HG03439 (cell line): ENCODE results near the gene FYN.

Experiments
- ATAC-seq: cut with Tn5 transposase; IDR thresholded peaks from one replicate; pipeline ENCODE4 v1.9.1; 2021; ENCODE audit warnings: mild to moderate bottlenecking, moderate library complexity; ENCODE audit not compliant: unreplicated experiment

Gene FYN

DNA sequence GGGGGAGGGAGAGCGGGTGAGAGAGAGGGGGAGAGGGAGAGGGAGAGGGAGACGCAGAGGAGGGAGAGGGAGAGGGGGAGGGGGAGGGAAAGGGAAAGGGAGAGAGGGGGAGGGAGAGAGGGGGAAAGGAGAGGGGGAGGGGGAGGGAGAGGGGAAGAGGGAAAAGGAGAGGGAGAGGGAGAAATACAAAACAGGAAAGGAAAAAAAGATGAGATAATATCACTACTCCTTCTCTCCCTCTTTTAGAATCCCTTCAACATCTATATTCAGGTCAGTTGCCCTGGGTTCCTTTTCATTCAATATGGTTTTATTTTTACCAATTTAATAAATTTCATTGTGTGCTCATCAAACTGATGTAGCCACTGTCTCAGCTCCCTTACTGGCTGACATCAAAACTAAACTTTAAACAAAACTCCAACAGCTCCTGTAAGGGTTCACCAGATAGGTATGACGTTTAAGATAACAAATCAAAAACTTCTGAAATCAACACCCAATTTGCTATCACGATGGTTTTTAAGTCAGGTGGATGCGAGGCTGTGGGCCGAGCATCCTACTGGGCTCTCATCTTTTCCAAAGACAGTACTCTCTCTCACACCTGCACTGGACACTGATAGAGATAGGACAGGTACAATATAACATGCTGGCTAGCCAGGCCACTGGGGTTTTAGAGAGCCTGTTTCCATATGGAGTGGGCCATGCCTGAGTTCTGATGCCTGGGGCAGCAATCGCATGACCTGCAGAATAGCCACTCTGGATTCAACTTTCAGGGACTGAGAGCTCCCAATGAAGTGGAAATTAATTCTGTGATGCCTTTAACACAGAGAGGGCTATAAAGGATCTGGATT is 99.5 kb downstream of the FYN start:
- ATAC-seq = no peak

- no peak for ATAC-seq
Measured at GRCh38 chr6:111772381-111772780, 100.9 kb downstream of the FYN start.

DNA sequence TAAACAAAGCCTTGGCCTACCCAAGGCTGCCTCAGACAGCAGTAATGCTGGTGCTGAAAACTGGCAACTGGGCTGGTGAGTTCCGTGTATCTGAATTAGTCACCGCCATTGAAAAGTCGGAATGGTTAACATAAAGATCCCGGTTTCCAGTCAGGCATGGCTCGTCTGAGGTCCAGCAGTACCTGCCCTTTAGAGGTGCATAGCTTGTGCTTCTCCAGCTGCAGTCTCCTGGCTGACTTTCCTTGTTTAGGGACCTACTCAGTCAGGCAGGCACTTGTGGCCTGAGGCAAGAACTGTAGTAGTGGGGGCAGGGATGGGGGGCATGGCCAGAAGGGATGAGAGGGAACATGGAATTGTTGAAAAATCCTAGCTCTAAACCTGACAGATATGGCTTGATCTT is 101.6 kb downstream of the FYN start:
- no peak for ATAC-seq

DNA sequence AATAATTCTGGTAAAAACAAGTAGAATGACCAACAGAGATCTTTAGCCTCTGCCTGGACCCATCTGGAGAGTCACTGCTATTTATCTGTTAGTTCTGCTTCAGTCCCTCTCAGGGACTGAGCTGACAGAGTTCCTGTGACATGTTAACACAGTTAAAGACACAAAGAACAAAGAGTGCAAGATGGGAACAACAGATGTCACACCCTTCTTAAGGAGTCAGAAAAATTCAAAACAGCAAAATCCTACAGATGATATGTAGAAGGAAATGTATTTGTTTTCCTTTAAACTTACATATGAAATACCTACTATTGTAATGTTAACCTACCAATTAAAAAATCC is 102.2 kb downstream of the FYN start:
- ATAC-seq = no peak

DNA sequence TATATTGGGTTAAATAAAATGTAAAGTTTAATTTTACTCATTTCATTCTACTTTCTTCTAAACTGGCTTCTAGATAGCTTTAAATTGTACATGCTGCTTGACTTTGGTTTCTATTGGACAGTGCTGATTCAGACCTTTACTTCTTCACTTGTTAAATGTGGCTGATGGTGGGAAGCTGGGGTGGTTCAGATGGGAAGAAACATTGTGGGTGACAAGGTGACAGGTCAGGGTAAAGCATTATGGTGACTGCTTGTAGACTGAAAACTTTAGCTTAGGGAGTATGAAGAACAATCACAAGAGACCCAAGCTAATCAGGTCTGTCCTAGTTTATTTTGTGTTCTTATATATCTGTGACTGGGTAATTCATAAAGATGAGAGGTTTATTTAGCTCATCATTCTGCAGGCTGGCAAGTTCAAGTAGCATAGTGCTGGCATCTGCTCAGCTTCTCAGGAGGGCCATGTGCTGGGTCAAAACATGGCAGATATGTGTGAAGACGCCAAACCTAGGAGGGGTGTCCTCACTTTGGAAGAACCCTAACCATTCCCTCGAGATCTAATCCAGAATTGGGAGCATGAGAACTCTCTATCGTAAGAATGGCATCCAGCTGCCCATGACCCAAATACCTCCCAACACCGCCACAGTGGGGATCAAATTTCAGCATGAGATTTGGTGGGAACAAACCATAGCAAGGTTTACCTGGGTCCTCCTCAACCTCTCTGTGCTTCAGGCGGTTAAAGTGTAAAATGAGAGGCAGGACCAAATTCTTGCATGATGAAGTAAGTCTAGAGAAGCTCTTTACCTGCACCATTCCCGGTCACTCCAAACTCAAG is 102.8 kb downstream of the FYN start:
- ATAC-seq = no peak

- no peak for ATAC-seq
Measured at GRCh38 chr6:111769365-111770152, 103.7 kb downstream of the FYN start.

DNA sequence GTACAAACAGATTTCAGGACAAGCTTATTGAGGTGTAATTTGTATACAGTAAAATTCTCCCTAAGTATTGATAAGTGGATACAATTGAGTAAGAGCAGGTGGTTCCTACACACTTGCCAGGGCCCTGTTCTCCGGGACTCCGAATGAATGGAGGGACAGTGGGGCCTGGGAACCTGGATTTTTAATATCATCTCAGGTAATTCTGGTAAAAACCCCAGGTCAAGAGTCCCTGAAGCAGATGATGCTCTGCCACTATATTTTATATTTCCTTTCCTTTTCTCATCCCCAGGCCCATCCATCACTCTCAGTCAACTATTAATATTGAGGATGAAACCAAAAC is 104.9 kb downstream of the FYN start:
- ATAC-seq = no peak

GRCh38 chr6:111767752-111768430 is 105.4 kb downstream of the FYN start:
- no peak for ATAC-seq

GRCh38 chr6:111766201-111766857 is 106.9 kb downstream of the FYN start:
- ATAC-seq = no peak

- no peak for ATAC-seq
Measured at GRCh38 chr6:111765763-111766162, 107.5 kb downstream of the FYN start.

DNA sequence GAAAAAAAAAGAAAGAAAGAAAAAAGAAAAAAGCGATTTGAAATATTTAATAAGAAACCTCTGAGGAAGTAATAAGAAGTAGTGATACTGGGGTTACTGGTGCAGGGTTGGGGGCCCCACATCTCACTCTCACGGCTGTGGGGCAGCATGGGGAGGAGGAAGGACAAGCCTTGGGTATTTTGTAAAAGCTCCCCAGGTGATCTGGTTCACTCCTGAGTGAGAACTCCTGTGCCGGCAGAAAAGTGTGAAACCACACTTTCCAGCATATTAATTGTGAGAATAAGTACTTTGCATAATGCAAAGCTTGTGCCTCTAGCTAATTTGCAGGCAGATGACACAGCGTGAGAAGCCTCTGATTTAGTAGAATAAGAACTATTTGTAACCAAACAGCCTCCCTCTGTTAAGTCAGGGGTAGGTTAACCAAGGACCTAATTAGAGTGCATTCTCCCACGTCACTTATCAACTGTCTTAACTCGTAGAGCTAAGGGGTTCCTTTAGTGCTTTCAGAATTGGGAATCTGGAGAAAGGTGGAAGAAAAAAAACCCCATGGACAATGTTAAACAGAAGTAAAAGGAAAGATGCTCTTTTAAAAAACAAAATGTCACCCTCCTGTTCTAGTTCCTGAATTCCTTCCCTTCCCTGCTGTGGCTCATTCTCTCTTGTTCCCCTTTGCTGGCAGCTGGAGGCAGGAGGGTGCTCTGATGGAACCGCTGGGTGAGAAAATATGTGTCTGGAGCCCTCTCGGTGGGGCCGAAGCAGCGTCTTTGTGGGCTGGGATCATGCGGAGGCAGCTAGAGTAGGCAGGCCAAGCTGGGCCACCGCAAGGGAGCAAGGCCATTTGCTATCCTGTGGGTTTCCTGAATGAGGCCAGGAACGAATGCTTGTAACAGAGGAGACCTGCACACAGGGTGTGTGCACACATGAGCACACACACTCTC is 108.7 kb downstream of the FYN start:
- ATAC-seq = peak; percentile 76

DNA sequence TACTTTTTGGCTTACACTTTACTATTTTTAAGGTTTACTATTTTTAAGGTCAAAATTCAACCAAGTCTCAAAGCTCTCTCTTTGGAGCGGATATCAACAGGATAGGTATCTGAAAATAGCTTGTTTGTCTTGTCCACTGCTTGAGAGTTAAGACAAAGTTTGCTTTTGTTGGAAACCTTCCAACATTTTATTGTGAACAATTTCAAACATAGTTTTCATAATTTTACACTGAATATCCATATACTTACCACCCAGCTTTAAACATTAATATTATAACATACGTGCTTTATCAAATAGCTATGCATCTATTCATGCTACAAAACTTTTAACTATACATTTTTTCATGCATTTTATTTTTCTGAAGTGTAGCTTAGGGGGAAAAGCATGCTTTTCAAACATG is 109.9 kb downstream of the FYN start:
- ATAC-seq = no peak

GRCh38 chr6:111761783-111762312 is 111.4 kb downstream of the FYN start:
- ATAC-seq = no peak

- no peak for ATAC-seq
Measured at GRCh38 chr6:111761212-111761611, 112.0 kb downstream of the FYN start.

DNA sequence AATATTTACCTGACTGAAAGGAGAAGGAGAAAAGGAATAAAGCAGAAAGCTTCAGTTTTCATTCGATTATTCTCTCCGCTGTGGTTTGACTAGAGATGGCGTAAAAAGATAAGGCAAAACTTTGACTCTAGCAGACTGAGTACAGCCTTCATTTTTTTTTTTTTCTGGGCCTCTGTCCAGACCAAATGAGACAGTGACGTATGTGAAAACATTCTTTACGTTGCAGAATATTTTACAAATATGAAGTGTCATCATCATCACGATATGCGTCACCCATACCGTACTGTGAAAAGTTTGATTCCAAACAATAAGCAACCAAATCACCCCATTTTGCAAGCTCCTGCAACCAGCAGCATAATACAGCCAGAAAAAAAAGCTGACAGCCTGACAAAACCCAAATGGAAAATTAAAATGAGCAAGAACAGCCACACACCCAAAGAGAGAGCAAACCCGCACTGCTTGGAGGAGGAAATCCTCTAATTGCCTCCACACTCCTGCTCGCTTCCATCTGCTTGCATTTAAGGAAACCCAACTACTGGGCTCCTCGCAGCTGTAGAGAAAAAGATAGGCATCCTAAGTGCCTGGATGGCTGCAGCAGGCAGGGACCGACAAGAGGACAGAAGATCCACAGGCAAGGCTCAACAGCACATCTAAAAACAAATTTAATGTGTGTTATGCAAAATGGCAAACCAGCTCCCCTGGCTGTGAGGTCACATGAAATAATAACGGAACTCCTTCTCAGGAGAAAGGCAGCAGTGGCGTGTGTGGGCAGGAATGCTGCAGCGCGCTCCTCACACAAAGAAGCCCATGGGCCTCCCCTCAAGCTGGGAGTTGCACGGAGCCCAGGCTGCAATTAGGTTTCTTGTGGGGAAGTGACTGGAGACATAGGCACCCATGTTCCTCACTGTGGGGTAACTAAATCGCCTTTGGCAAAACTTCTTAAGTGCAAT is 113.1 kb downstream of the FYN start:
- no peak for ATAC-seq

GRCh38 chr6:111759331-111759835 is 113.9 kb downstream of the FYN start:
- ATAC-seq = no peak

- ATAC-seq = no peak
Measured at GRCh38 chr6:111758608-111759329, 114.5 kb downstream of the FYN start.
